Vagina (tissue), 2 donors: Measurements from ENCODE around the gene C20orf144.

Source experiments
- POLR2A ChIP-seq, 2 donors: fragments of 450-650 bp; IDR thresholded peaks; one replicate each; pipeline ENCODE4 v1.6.1; 2017; ENCODE audit warnings: antibody characterized with exemption in 2 of 2, mild to moderate bottlenecking in 2 of 2, moderate library complexity in 2 of 2
- TF ChIP-seq, protein P1 (sequence below), 3 experiments: fragments of 450-650 bp in 2 of 3; fragments of 200-600 bp in 1 of 3; sonication (generic) in 1 of 3; IDR thresholded peaks; one replicate each; pipeline ENCODE4 v1.5.1; 2017 to 2019; ENCODE audit warnings: antibody characterized with exemption in 3 of 3, mild to moderate bottlenecking in 2 of 3, moderate library complexity in 2 of 3

DNA sequence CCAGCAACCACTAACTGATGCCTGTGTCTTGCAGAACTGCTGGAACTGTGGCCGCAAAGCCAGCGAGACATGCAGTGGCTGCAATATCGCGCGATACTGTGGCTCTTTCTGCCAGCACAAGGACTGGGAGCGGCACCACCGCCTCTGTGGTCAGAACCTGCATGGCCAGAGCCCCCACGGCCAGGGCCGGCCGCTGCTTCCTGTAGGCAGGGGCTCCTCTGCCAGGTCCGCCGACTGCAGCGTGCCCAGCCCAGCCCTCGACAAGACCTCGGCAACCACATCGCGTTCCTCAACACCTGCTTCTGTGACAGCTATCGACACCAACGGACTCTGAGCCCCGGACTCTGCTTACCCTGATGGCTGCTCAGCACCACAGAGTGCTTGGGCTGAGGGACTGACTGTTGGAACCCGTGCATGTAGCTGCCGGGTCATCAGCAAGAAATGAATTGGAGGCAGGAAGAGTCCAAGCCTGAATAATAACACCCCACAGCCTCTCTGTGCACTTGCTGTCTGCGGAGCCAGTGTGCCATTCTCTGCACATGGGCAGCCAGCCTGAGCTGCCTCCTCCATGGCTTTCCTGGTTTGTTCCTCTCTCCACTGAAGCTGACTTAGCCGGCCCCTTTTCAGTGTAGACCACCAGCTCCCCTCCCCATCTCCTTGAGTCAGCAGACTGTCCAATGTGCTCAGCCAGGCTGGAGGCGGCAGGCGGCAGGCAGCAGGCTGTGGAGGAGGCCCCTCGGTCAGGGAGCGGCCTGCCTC lies 17.6 kb upstream of the C20orf144 start:
- TF ChIP-seq, protein P1, sequence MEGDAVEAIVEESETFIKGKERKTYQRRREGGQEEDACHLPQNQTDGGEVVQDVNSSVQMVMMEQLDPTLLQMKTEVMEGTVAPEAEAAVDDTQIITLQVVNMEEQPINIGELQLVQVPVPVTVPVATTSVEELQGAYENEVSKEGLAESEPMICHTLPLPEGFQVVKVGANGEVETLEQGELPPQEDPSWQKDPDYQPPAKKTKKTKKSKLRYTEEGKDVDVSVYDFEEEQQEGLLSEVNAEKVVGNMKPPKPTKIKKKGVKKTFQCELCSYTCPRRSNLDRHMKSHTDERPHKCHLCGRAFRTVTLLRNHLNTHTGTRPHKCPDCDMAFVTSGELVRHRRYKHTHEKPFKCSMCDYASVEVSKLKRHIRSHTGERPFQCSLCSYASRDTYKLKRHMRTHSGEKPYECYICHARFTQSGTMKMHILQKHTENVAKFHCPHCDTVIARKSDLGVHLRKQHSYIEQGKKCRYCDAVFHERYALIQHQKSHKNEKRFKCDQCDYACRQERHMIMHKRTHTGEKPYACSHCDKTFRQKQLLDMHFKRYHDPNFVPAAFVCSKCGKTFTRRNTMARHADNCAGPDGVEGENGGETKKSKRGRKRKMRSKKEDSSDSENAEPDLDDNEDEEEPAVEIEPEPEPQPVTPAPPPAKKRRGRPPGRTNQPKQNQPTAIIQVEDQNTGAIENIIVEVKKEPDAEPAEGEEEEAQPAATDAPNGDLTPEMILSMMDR (IDR thresholded peaks at IDR 0.05) = no peak
- TF ChIP-seq POLR2A (IDR thresholded peaks at IDR 0.05) = no peak
